Ascending aorta (tissue), 2 donors: Measurements from ENCODE around the gene LGMN. TPM values are rescaled to one million over a fixed set of nuclear protein-coding genes. Genes with fewer than 3 reads are reported as not detected.
A peak's percentile ranks its signal among the peaks of the same experiment; 100 is the strongest.

Source experiments
- DNase-seq, 2 donors: peaks; one replicate each; pipeline ENCODE4 v3.0.0-alpha.2; 2019; ENCODE audit warnings: low spot score in 2 of 2
- H3K27ac ChIP-seq, 2 donors: fragments of 200-600 bp; sonication (generic); one replicate each; pipeline ENCODE4 v1.5.1; 2016 to 2017; ENCODE audit warnings: mild to moderate bottlenecking in 1 of 2
- H3K27me3 ChIP-seq: fragments of 200-600 bp; sonication (generic); one replicate; pipeline ENCODE4 v1.5.1; 2017
- H3K36me3 ChIP-seq, 2 donors: fragments of 200-600 bp; sonication (generic); one replicate each; pipeline ENCODE4 v1.5.1; 2016
- H3K4me1 ChIP-seq, 2 donors: fragments of 200-600 bp; sonication (generic); one replicate each; pipeline ENCODE4 v1.5.1; 2016 to 2017; ENCODE audit warnings: mild to moderate bottlenecking in 1 of 2
- H3K4me3 ChIP-seq, 2 donors: fragments of 200-600 bp; sonication (generic); one replicate each; pipeline ENCODE4 v1.5.1; 2016 to 2017; ENCODE audit warnings: mild to moderate bottlenecking in 1 of 2
- H3K9me3 ChIP-seq, 2 donors: fragments of 200-600 bp; sonication (generic); one replicate each; pipeline ENCODE4 v1.5.1; 2016
- CTCF ChIP-seq, 3 experiments: fragments of 200-600 bp in 2 of 3; fragments of 450-650 bp in 1 of 3; sonication (generic) in 2 of 3; IDR thresholded peaks; one replicate each; pipeline ENCODE4 v1.5.1; 2016 to 2019; ENCODE audit warnings: antibody characterized with exemption in 3 of 3, mild to moderate bottlenecking in 1 of 3, moderate library complexity in 1 of 3
- intact Hi-C: fragments of 100-400 bp; cut with DNase I; formaldehyde crosslinking; loops from one replicate; pipeline ENCODE4 v1.15.1; 2023
- total RNA-seq: library from RNA; depleted of rRNA; stranded (reverse); fragments of >200 nt; gene quantifications from one replicate; pipeline ENCODE4 v1.1.0, GENCODE V29; 2016

The LGMN gene
- total RNA-seq, 1 donor from 2014 or later, result 76.7 TPM

DNA sequence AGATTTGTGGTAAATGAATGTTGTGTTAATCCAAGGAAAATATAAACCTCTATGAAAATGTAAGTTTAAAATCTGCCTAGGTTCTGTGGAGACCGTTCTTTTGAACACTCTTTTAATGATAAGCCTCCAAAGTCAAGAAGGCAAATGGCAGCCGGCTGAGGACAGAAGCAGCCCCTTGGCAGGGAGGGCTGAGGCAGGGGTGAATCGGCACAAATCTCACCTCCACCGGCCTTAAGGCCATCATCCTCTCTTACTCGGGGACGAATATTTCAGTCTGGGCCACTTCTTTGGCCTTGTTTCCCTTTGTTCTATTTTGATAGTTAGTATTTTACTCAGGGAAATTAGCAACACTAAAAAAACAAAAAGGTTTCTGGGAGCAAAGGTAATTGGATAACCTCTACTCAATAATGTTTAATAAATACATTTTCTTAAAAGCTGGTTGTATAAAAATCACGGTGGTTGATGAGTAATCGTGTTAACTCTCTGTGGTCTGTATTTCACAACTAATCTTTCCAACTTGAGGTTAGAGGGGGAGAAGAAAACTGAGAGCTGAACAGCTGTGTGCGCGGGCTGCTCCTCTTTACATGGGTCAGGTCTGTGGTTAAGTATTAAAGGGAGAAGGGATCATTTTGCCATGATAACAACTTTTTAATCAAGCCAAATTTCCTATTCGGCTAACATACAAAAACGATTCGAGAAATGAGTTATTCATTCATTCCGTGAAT lies 18.6 kb downstream of the LGMN start:
- DNase-seq, result no peak
- intact Hi-C loops, result no loop called here
- Histone ChIP-seq H3K4me3 (no peak overlapping the region), H3K9me3 (no peaks in the 10 kb centered on the region), H3K4me1 (peaks cover 0 to 3% of the 10 kb centered on the region in 2 donors), H3K36me3 (peaks cover 18 to 22% of the 10 kb centered on the region in 2 donors), H3K27me3 (no peaks in the 10 kb centered on the region), H3K27ac (no peak overlapping the region)
- TF ChIP-seq CTCF (IDR thresholded peaks at IDR 0.05), result no peak

DNA sequence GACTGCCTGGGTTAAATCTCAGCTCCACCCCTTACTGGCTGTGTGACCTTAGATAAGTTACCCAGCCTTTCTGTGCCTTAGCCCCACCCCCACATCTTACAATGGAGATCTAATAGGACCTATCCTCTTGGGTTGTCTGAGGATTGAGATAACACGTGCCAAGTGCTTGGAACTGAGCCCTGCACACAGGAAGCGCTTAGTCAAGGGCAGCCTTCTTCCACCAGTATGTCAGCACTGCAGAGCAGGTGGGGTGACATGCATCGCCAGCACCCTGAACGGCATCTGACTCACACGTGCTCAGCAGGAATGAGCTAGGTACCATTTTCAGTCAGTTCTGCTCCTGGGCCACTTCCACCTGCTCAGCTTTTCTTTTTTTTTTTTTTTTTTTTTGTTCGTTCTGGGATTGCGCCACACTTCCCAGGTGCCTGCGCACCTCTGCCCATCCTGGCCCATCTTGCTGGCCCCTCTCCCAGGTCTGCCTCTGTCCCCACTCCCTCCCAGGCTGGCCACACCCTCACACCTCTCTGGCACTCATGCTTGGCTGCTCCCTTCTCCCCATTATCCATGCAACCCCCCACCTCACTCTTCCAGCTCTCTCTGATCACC lies 19.6 kb downstream of the LGMN start:
- intact Hi-C loops, result no loop called here
- Histone ChIP-seq H3K4me3 (no peak overlapping the region), H3K36me3 (peaks cover 18 to 22% of the 10 kb centered on the region in 2 donors), H3K9me3 (no peaks in the 10 kb centered on the region), H3K27me3 (no peaks in the 10 kb centered on the region), H3K4me1 (peaks cover 0 to 3% of the 10 kb centered on the region in 2 donors), H3K27ac (no peak overlapping the region)
- DNase-seq, result no peak
- no peak for TF ChIP-seq CTCF (IDR thresholded peaks at IDR 0.05)

GRCh38 chr14:92726933-92727262 lies 21.5 kb downstream of the LGMN start:
- intact Hi-C loops, result no loop called here
- Histone ChIP-seq H3K9me3 (no peaks in the 10 kb centered on the region), H3K36me3 (peaks cover 11 to 14% of the 10 kb centered on the region in 2 donors), H3K27me3 (no peaks in the 10 kb centered on the region), H3K27ac (peak overlapping the region in 1 of 2 donors; percentile 56), H3K4me3 (no peak overlapping the region), H3K4me1 (peaks cover 0 to 3% of the 10 kb centered on the region in 2 donors)
- DNase-seq, result no peak
- no peak for TF ChIP-seq CTCF (IDR thresholded peaks at IDR 0.05)

DNA sequence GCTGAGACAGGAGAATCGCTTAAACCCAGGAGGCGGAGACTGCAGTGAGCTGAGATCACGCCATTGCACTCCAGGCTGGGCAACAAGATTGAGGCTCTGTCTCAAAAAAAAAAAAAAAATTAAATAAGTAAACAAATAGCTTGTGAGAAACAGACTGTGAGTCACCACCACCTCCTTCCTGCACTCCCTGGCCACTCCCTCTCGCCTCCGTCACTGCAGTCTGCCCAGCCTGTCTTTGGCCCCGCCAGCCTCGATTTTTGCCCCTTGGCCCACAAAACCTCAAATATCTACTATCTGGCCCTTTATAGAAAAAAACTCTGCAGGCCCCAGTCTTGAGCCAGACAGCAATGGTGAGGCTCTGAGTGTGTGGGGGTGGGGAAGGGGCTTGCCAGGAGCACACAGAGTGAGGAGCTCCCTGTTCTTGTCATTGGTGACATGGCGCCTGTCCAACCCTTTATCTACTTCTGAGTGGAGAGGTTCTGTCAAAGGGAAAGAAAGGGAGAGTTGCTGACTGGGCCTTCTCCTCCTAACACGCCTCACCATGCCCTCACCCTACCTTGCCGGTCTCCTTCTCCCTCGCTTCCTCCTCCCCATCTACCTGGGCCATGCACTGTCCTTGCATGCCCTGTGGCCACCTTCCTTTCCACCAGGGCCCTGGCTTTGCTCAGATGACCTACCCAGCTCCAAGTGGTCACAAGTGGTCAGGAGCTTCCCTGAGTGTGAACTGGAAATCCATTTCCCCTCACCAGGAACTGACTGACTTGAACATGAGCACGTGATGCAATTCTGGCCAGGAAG lies 22.1 kb downstream of the LGMN start:
- no peaks in the 10 kb centered on the region for H3K27me3 ChIP-seq
- no peaks in the 10 kb centered on the region for H3K9me3 ChIP-seq
- peaks cover 5 to 9% of the 10 kb centered on the region in 2 donors for H3K36me3 ChIP-seq
- H3K4me3 ChIP-seq, result no peak overlapping the region
- H3K4me1 ChIP-seq, result peaks cover 0 to 3% of the 10 kb centered on the region in 2 donors
- intact Hi-C loops, result no loop called here
- TF ChIP-seq CTCF (IDR thresholded peaks at IDR 0.05), result no peak
- DNase-seq, result peak in 1 of 2 donors; percentile 87
- H3K27ac ChIP-seq, result peak overlapping the region in 1 of 2 donors; percentile 56

GRCh38 chr14:92724516-92725340 lies 23.7 kb downstream of the LGMN start:
- DNase-seq, result peak in 1 of 2 donors; percentile 24
- H3K9me3 ChIP-seq, result no peaks in the 10 kb centered on the region
- peaks cover 8 to 14% of the 10 kb centered on the region in 2 donors for H3K4me1 ChIP-seq

More at GRCh38 chr14:92724516-92725340, 23.7 kb downstream of the LGMN start:
- Histone ChIP-seq H3K36me3 (peaks cover 0 to 9% of the 10 kb centered on the region in 2 donors), H3K27ac (peak overlapping the region in 1 of 2 donors; percentile 31), H3K4me3 (no peak overlapping the region), H3K27me3 (no peaks in the 10 kb centered on the region)
- TF ChIP-seq CTCF (IDR thresholded peaks at IDR 0.05), result no peak
- intact Hi-C loops, result no loop called here
